GM21526 (cell line): Measurements from ENCODE around the gene SLF2.
A peak's percentile ranks its signal among the peaks of the same experiment; 100 is the strongest.
"Not testable (repeated sequence)": the region's sequence is repeated elsewhere in the genome, so short reads cannot be mapped to it uniquely, and the experiment has no call there.

Experiments used
- ATAC-seq: cut with Tn5 transposase; IDR thresholded peaks from one replicate; pipeline ENCODE4 v1.9.1; 2021; ENCODE audit warnings: moderate library complexity; ENCODE audit not compliant: unreplicated experiment, low FRiP score

The SLF2 gene

DNA sequence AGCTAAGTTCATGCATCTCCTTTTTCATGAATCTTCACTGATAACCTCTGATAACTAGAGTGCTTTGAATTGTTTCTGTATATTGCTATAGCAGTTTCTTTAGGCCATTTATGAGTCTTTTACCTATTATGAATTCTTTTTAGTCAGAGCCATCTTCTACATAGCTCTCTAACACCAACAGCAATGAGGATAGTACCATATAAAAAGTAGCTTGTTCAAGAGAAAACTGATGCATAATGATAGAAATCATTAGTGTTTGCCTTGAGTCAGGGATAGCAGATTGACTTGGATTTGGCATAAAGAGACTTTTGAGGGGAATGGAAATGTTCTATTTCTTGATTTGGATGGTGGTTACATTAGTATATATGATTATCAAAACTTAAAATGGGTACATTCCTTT lies 30.7 kb downstream of the SLF2 start:
- ATAC-seq: no peak

DNA sequence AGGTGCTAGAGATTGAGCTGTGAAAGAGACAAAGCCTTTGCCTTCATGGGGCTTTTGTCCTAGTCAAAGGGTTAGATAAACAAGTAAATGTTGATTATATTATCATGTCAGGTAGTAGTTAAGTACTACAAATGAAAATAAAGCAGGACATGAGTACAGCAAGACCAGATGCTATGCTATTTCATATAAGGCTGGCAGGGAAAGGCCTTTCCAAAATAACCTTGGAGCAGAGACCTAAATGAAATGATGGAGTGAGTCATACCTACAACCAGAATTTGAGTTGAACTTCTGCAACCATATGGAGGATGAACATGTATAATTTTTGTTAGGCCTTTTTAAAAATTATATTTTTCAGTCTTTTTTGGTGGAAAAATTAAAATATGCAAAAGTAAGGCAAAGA lies 33.0 kb downstream of the SLF2 start:
- no peak for ATAC-seq

DNA sequence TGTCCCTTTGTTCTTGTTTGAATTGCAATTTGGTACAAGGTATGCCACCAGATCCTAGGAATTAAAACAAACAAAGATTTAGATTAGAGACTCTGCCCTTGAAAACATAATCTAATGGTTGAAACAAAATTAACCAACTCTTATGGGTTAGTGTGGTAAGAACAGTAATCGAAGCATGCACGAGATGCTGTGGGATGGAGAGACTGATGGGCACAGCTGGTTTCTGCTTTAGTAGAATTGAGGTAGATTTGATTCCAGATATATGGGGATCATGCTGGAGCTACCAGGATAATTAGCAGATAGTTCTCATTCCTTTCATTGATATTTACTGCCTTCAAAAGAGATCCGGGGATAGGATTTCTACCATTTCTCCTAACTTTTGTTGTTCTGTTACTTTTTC lies 36.2 kb downstream of the SLF2 start:
- ATAC-seq: no peak

DNA sequence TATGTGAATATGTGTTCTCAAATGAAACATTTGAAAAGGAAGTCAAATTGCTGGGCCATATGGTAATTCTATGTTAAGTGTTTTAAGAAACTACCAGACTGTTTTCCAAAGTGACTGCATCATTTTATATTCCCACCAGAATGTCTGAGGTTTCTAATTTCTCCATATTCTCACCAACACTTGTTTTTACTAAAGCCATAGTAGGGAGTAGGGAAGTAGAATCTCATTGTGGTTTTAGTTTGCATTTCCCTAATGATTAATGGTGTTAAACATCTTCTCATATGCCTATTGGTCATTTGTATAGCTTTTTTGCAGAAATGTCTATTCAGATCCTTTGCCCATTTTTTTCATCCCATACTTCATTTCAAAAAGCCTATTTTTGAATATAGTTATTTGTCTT lies 47.5 kb downstream of the SLF2 start:
- no peak for ATAC-seq

GRCh38 chr10:100962351-100963080 lies 49.8 kb downstream of the SLF2 start:
- no peak for ATAC-seq

DNA sequence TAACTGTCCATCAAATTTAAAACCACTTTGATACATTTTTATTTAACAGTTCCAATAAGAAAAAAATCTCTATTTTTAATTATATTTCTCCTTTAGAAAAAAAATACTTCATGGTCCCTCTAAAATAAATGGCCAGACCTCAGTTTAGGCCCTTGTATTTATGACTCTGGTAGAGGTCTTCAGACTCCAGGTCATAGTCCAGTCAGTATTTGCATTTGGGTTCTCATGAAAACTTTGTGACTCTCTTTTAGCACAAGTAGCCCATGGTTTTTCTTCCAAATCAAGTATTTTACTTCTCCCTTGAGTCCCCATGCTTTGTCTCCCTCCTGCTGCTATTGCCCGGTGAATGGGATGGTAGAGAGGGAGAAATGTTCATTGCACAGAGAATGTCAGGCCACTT lies 51.1 kb downstream of the SLF2 start:
- no peak for ATAC-seq

DNA sequence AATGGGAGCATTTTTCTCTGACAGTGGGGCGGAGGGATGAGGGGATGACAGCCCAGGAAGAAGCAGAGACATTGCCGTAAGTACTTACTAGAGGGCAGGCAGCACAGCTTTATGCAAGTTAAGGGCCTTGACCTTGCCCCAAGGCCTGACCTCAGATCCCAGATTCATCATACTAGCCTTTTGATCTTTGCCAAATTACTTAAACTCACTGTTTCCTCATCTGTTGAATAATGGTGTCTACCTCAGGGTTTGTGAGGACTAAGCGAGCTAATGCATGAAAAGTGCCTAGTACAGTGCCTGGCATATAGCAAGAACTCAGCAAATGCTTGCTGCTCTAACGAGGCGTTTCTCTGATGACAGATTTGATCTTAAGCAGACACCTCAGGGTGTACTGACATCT lies 53.1 kb downstream of the SLF2 start:
- no peak for ATAC-seq

DNA sequence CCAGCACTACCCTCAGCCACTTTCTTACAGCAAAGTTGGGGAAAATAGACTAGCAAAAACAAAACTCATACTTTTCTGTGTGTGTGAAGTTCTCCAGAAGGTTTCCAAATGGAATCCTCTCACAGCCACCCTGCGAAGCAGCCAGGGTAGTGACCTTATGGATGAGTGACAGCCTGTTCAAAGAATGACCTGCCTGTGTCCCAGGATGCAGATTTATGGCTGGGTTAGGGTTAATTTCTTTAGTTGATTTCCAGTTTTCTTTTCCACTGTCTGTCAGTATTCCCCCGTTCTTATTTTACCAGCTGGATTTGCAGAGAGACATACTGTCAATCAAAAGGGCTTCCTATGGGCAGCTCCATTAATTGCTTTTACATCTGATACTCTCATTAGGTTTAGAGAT lies 54.1 kb downstream of the SLF2 start:
- no peak for ATAC-seq

DNA sequence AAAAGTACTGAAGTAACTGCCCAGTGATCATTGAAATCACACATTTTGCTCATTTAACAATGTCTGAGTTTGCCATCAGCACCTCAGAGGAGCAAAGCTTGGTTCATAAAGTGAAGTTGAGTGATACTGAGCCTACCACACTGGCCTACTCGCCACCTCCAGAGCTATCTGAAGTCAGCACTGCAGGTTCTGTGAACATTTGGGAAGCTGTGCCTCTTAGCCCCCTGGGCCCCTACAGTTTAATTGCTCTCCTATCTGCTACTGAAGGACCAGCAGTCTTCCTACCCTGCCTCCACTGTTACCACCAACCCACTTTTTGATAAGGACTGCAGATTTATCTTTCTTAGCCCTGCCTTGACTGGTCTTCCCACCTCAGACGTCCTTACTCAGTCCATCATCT lies 54.6 kb downstream of the SLF2 start:
- no peak for ATAC-seq

DNA sequence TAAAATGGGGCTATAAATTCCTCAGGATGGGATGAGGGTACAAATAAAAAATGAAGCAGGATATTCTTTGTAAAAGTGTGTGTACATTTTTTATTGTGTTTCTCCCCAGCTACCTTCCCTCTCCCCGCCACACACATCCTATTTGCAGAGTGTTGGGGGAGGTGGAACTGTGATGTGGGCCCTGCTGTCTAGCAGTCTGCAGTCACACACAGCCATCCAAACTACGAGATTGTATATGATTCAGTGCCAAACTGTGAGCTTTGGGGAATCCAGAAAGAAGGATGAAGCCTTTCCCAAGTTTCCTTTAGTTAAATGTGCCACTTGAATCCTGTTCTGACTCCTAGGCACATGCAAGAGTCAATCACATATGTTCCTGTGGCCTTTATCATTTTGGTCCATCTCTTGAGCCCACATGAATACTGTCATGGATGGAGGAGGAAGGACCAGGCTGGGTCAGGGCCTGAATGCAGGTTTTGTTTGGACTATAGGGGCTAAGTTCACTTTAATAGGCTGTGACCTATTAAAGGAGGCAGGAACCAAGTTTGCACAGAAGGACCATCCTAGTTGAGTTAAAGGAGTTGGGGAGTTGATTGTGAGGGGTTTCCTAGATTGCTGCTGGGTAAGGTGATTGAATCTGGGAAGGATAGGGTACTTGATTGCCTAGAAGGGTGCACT lies 55.4 kb downstream of the SLF2 start:
- no peak for ATAC-seq

- ATAC-seq: no peak
Measured at GRCh38 chr10:100968863-100969186, 56.1 kb downstream of the SLF2 start.

DNA sequence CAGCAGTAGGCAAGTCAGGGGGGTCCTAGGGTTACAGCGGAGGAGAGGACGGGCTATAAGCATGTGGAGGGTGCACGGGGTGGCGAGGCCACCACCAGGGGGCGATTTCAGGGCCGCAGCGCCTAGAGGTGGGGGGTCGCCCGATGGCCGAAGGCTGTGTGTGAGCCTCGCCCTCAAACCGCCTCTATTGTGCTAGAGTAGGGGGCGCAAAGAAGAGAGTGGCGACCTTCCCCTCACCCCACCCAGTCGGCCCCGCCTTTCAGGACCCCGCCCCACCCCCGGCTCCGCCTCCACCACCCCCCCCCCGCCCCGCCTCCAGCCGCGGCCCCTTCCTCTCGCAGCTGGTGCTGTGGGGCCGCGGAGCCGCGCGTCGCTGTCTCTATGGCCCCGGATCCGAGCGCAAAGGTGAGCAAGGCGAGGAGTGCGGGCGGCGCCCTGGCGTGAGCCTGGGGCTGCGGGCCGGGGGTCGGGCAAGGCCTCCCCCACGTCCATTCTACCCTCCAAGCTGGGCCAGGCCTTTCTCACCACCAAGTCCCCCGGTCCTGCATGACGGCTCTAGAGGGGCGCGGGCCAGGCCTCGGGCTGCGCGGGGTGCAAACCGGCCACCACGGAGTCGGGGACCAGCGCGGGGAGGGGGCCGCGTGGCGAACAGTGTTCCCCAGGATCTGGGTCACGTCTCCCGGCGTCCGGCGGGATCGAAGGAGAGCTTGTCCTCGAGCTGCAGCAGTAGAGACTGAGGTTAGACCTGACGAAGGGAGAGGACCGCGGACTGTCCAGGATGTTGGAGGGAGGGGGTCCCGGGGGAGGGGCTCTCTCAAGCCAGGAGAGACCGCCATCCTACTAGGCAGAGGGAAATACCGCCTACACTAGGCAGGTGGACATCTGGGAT lies 56.7 kb downstream of the SLF2 start, which contains the start of gene SEMA4G:
SEMA4G (plus strand) TSS at position 318 of the 889 bp plus-strand sequence. CDS start 3,409 bp downstream, outside the sequence.
- ATAC-seq: peak; percentile 50

GRCh38 chr10:100970076-100970913 lies 57.5 kb downstream of the SLF2 start:
- no peak for ATAC-seq

DNA sequence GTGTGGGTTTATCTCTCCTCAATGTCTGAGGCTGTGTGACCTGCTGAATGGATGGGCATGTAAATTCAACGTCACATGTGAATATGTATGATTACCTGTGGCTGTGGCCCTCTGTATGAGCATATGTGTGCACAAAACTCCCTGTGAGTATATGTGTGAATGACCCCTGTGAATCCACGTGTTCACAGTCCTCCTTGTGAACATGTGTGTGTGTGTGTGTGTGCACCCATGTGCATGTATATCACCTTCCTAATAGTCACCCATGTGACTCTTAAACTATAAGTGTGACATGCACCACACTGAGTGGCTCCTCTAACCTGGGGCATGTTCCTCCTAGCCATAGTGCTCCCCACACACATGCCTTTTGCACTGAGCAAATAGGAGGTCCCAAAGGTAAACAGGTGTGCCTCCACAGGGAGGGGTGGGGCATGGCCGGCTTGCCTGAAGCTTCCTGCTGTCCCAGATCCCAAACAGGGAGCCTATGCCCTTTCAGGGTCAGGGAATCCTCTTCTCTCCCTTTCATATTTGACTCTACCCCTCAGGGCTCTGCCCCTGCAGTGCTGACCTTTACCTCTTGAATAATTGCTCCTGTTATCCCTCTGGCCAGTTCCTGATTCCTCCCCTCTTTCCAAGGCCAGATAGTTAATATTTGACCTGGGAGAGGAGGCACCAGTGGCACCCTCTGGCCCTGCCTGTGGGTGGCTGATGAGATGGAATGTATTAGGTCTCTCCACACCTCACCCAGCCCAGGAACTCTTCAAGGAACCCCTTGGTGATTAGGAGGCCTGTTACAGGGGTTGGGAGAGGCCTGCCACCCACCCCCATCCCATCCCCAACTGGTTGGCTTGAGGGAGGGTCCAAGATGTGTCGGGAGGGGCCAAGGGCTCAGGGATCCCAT lies 58.4 kb downstream of the SLF2 start:
- ATAC-seq: no peak

DNA sequence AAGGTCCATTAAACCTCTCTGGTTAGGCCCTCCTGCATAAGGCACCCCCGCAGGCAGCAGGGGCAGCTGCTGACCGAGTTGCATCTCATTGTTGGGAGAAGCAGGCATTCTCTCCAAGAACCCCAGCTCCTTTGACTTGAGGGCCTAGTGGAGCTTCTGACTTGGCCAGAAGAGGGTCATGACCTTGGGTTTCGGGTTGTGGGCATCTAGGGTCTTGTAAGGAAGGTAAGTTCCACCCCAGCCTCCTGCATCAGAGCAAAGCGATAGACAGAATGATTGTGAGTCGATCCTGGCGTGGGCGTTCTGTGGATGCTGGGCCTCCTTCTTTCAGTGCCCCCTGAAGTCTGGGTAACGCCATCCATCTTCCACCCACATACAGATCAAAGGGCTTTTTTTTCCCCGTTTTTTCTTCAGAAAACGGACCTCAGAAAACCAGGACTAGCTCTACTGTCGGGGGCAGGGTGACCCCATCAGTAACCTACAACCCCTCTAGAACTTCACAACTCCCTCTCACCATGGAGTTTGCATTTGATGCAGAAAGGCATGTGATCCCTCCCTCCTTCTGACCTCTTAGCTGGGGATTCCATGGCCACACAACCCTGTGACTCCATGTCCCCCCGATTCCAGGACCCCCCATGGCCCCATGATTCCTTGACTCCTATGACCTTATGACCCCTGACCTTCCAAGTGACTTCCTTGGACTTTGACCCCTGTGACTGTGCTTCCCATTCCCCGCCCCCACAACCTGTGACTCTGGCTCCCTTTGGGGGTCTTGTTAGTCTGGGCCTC lies 59.5 kb downstream of the SLF2 start:
- no peak for ATAC-seq

GRCh38 chr10:100972904-100973535 lies 60.3 kb downstream of the SLF2 start:
- no peak for ATAC-seq

- ATAC-seq: not testable (repeated sequence)
Measured at GRCh38 chr10:100975397-100975796, 62.6 kb downstream of the SLF2 start.

GRCh38 chr10:100976906-100977305 lies 64.1 kb downstream of the SLF2 start:
- ATAC-seq: no peak
